OCI-LY7 (cell line): ENCODE measurements around the gene ANKRD49. TPM values are rescaled to one million over a fixed set of nuclear protein-coding genes. Genes with fewer than 3 reads are reported as not detected.

Source experiments
- BruUV-seq: library from RNA; stranded (reverse); fragments of 400-500 nt; replicated peaks from 2 replicates; lab custom pipeline; 2021; lab: Mats Ljungman, UMichigan
- CTCF ChIA-PET: fragments of 300-600 bp; sonication (Branson Sonifier 250); formaldehyde crosslinking; loops from one replicate; lab custom pipeline; 2022; ENCODE audit warnings: antibody characterized with exemption; ENCODE audit not compliant: unreplicated experiment; lab: Charles Lee
- POLR2A ChIA-PET: fragments of 300-600 bp; sonication (Branson Sonifier 250); formaldehyde crosslinking; loops from one replicate; lab custom pipeline; 2022; ENCODE audit warnings: antibody characterized with exemption; lab: Charles Lee
- DNase-seq: peaks from one replicate; pipeline ENCODE4 v3.0.0-alpha.2; 2015; ENCODE audit warnings: low spot score
- H2AFZ ChIP-seq: fragments of 200-600 bp; sonication (generic), shearing (Covaris generic); 2 replicates; pipeline ENCODE4 v1.6.1; 2014; ENCODE audit warnings: mild to moderate bottlenecking, antibody characterized with exemption, low read length, moderate library complexity
- H3K27ac ChIP-seq: fragments of 200-600 bp; sonication (generic); 2 replicates; pipeline ENCODE4 v1.5.1; 2014; ENCODE audit warnings: mixed run types, low read depth, mild to moderate bottlenecking, moderate library complexity, low read length, inconsistent platforms; ENCODE audit not compliant: poor library complexity, severe bottlenecking
- H3K36me3 ChIP-seq: fragments of 200-600 bp; sonication (generic); 2 replicates; pipeline ENCODE4 v1.6.1; 2014; ENCODE audit warnings: mild to moderate bottlenecking, antibody characterized with exemption, low read length, moderate library complexity, mixed read lengths; ENCODE audit not compliant: insufficient read depth
- H3K4me1 ChIP-seq: fragments of 200-600 bp; sonication (generic); 2 replicates; pipeline ENCODE4 v1.5.1; 2014; ENCODE audit warnings: mild to moderate bottlenecking, low read length; ENCODE audit not compliant: insufficient read depth, poor library complexity, severe bottlenecking
- H3K4me2 ChIP-seq: fragments of 200-600 bp; sonication (generic); 2 replicates; pipeline ENCODE4 v1.6.1; 2014; ENCODE audit warnings: mild to moderate bottlenecking, low read length
- H3K4me3 ChIP-seq: fragments of 200-600 bp; sonication (generic); 2 replicates; pipeline ENCODE4 v1.5.1; 2014; ENCODE audit warnings: mild to moderate bottlenecking, low read depth, low read length; ENCODE audit not compliant: poor library complexity, severe bottlenecking
- H3K79me2 ChIP-seq: fragments of 200-600 bp; sonication (generic); 2 replicates; pipeline ENCODE4 v1.6.1; 2016; ENCODE audit warnings: low read depth, mild to moderate bottlenecking, low read length, moderate library complexity, mixed read lengths; ENCODE audit not compliant: insufficient read depth
- H3K9me2 ChIP-seq: fragments of 200-600 bp; sonication (generic); 2 replicates; pipeline ENCODE4 v1.6.1; 2016; ENCODE audit warnings: mild to moderate bottlenecking, low read length, mixed read lengths; ENCODE audit not compliant: insufficient read depth
- H3K9me3 ChIP-seq: fragments of 200-600 bp; sonication (generic); 2 replicates; pipeline ENCODE4 v1.6.1; 2014; ENCODE audit warnings: mild to moderate bottlenecking, mixed run types, low read length, mixed read lengths
- H4K20me1 ChIP-seq: fragments of 200-600 bp; sonication (generic); 2 replicates; pipeline ENCODE4 v1.6.1; 2014; ENCODE audit warnings: mild to moderate bottlenecking, antibody characterized with exemption, low read length, moderate library complexity, mixed read lengths; ENCODE audit not compliant: insufficient read depth
- CTCF ChIP-seq: fragments of 200-600 bp; sonication (generic); conservative IDR thresholded peaks from 2 replicates; pipeline ENCODE4 v1.5.1; 2014; ENCODE audit warnings: mild to moderate bottlenecking, antibody characterized with exemption, low read length, moderate library complexity, mixed read lengths
- EZH2phosphoT487 ChIP-seq: fragments of 200-600 bp; sonication (generic); IDR thresholded peaks from 2 replicates; pipeline ENCODE4 v1.6.1; 2018; ENCODE audit warnings: low read depth, borderline replicate concordance, mild to moderate bottlenecking, mixed run types, antibody characterized with exemption, low read length, moderate library complexity, mixed read lengths
- intact Hi-C: fragments of 100-400 bp; cut with micrococcal nuclease; formaldehyde crosslinking; loops from one replicate; pipeline ENCODE4 v1.10.0; 2022; ENCODE audit not compliant: unreplicated experiment
- total RNA-seq, 2 experiments: library from RNA; depleted of rRNA in 1 of 2; stranded (reverse); fragments of >200 nt in 1 of 2; shearing (Covaris generic) in 1 of 2; gene quantifications; 2 replicates each; pipeline ENCODE4 v1.2.3, GENCODE V29; 2014 to 2022

ANKRD49 gene
- total RNA-seq, 2 experiments from 2014 or later = 26.8 to 29.2 TPM

- TF ChIP-seq CTCF (no peak), EZH2phosphoT487 (no peak)
- ChIA-PET POLR2A (interaction anchor here (0.7 to 1.1 kb wide), 2 partner anchors 10 to 448 kb away, joined by 4 to 5 read pairs; no protein-coding TSS in a partner anchor), CTCF (no interaction called here)
- H3K9me3 ChIP-seq = no peaks in the 10 kb centered on the region
- no TSS peak for BruUV-seq
- intact Hi-C loops = no loop called here
- H3K9me2 ChIP-seq = no peaks in the 10 kb centered on the region
- H3K79me2 ChIP-seq = no peaks in the 10 kb centered on the region
- no peaks in the 10 kb centered on the region for H3K4me1 ChIP-seq
- H3K36me3 ChIP-seq = peaks cover 68% of the 10 kb centered on the region
- H2AFZ ChIP-seq = no peak overlapping the region
- H3K4me3 ChIP-seq = no peak overlapping the region
- DNase-seq = no peak
- no peaks in the 10 kb centered on the region for H4K20me1 ChIP-seq
- H3K4me2 ChIP-seq = no peak overlapping the region
- no peak overlapping the region for H3K27ac ChIP-seq
These were observed 46.6 kb upstream of the ANKRD49 start for GRCh38 chr11:94447149-94447548.

GRCh38 chr11:94449029-94449428 is 44.8 kb upstream of the ANKRD49 start:
- TF ChIP-seq CTCF (no peak), EZH2phosphoT487 (no peak)
- no peaks in the 10 kb centered on the region for H3K4me1 ChIP-seq

GRCh38 chr11:94449437-94449836 is 44.3 kb upstream of the ANKRD49 start:
- Histone ChIP-seq H3K9me3 (peaks cover 7% of the 10 kb centered on the region; the same call in 1 of the 2 replicates), H3K36me3 (peaks cover 69% of the 10 kb centered on the region), H3K9me2 (no peaks in the 10 kb centered on the region), H3K79me2 (no peaks in the 10 kb centered on the region), H4K20me1 (no peaks in the 10 kb centered on the region), H3K27ac (no peak overlapping the region), H3K4me3 (no peak overlapping the region), H3K4me2 (no peak overlapping the region), H3K4me1 (no peaks in the 10 kb centered on the region), H2AFZ (no peak overlapping the region)
- POLR2A ChIA-PET = interaction anchor here (0.7 to 1.2 kb wide), 2 partner anchors 21 to 227 kb away, joined by 3 to 4 read pairs; no protein-coding TSS in a partner anchor
- no peak for DNase-seq
- no TSS peak for BruUV-seq
- intact Hi-C loops = no loop called here
- TF ChIP-seq CTCF = no peak
- TF ChIP-seq EZH2phosphoT487 = no peak
- CTCF ChIA-PET = no interaction called here

More at GRCh38 chr11:94449029-94449428, 44.8 kb upstream of the ANKRD49 start:
- H3K4me3 ChIP-seq = no peak overlapping the region
- H3K9me3 ChIP-seq = peaks cover 7% of the 10 kb centered on the region; the same call in 1 of the 2 replicates
- POLR2A ChIA-PET = interaction anchor here (0.7 to 1.2 kb wide), 2 partner anchors 21 to 228 kb away, joined by 3 to 4 read pairs; no protein-coding TSS in a partner anchor
- CTCF ChIA-PET = no interaction called here
- no peak overlapping the region for H3K4me2 ChIP-seq
- no peak for DNase-seq
- no peaks in the 10 kb centered on the region for H3K79me2 ChIP-seq
- no peaks in the 10 kb centered on the region for H3K9me2 ChIP-seq
- no TSS peak for BruUV-seq
- no peaks in the 10 kb centered on the region for H4K20me1 ChIP-seq
- intact Hi-C loops = no loop called here
- H3K36me3 ChIP-seq = peaks cover 69% of the 10 kb centered on the region
- no peak overlapping the region for H3K27ac ChIP-seq
- no peak overlapping the region for H2AFZ ChIP-seq
